Measurements from ENCODE around the gene C1orf56. TPM values are rescaled to one million over a fixed set of nuclear protein-coding genes. Genes with fewer than 3 reads are reported as not detected.

Gene C1orf56
- total and polyA plus RNA-seq, 2 donors (not counting 1 experiment from before 2014, with no cell fraction given): 1.5 to 3.5 TPM

DNA sequence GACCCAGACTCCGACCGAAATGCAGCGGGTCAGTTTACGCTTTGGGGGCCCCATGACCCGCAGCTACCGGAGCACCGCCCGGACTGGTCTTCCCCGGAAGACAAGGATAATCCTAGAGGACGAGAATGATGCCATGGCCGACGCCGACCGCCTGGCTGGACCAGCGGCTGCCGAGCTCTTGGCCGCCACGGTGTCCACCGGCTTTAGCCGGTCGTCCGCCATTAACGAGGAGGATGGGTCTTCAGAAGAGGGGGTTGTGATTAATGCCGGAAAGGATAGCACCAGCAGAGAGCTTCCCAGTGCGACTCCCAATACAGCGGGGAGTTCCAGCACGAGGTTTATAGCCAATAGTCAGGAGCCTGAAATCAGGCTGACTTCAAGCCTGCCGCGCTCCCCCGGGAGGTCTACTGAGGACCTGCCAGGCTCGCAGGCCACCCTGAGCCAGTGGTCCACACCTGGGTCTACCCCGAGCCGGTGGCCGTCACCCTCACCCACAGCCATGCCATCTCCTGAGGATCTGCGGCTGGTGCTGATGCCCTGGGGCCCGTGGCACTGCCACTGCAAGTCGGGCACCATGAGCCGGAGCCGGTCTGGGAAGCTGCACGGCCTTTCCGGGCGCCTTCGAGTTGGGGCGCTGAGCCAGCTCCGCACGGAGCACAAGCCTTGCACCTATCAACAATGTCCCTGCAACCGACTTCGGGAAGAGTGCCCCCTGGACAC is 534 bp downstream of the C1orf56 start:
- Histone ChIP-seq H3K4me2 (ENCODE audit: extremely low read depth, insufficient read depth, low read length) (peak overlapping the region; percentile 98), H4K20me1 (ENCODE audit: control insufficient read depth, extremely low read depth, insufficient read depth, low read length) (no peaks in the 10 kb centered on the region), H2AFZ (ENCODE audit: low read length) (peak overlapping the region; percentile 75), H3K79me2 (ENCODE audit: control insufficient read depth, insufficient read depth, low read length) (peaks cover 4% of the 10 kb centered on the region), H3K36me3 (ENCODE audit: control insufficient read depth, insufficient read depth, low read length) (peaks cover 3% of the 10 kb centered on the region), H3K27ac (ENCODE audit: insufficient read depth, low read length) (peak overlapping the region; percentile 75), H3K9ac (ENCODE audit: insufficient read depth, low read length) (peak overlapping the region; percentile 78), H3K4me1 (ENCODE audit: control insufficient read depth, extremely low read depth, insufficient read depth, low read length) (peaks cover 2% of the 10 kb centered on the region), H3K27me3 (ENCODE audit: control insufficient read depth, insufficient read depth, low read length) (no peaks in the 10 kb centered on the region), H3K9me3 (ENCODE audit: control insufficient read depth, insufficient read depth, low read depth, low read length) (no peaks in the 10 kb centered on the region), H3K4me3 (replicated peaks in 1 of 4; ENCODE audit: control extremely low read depth in 1 of 4, insufficient read depth in 1 of 4, low read depth in 3 of 4, low read length in 4 of 4) (peak overlapping the region; percentile 53 to 81 (median 72))
- no peak for TF ChIP-seq EZH2 (IDR thresholded peaks at IDR 0.05; ENCODE audit: low read length, missing control alignments)
- TF ChIP-seq, protein P1, sequence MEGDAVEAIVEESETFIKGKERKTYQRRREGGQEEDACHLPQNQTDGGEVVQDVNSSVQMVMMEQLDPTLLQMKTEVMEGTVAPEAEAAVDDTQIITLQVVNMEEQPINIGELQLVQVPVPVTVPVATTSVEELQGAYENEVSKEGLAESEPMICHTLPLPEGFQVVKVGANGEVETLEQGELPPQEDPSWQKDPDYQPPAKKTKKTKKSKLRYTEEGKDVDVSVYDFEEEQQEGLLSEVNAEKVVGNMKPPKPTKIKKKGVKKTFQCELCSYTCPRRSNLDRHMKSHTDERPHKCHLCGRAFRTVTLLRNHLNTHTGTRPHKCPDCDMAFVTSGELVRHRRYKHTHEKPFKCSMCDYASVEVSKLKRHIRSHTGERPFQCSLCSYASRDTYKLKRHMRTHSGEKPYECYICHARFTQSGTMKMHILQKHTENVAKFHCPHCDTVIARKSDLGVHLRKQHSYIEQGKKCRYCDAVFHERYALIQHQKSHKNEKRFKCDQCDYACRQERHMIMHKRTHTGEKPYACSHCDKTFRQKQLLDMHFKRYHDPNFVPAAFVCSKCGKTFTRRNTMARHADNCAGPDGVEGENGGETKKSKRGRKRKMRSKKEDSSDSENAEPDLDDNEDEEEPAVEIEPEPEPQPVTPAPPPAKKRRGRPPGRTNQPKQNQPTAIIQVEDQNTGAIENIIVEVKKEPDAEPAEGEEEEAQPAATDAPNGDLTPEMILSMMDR (conservative IDR thresholded peaks at IDR 0.05 in 1 of 2, IDR thresholded peaks at IDR 0.05 in 1 of 2; ENCODE audit: low read depth in 1 of 2, low read length in 2 of 2): peak; percentile 36 to 52
- peak; percentile 67 to 72 for DNase-seq (ENCODE audit: low read depth in 2 of 2)

DNA sequence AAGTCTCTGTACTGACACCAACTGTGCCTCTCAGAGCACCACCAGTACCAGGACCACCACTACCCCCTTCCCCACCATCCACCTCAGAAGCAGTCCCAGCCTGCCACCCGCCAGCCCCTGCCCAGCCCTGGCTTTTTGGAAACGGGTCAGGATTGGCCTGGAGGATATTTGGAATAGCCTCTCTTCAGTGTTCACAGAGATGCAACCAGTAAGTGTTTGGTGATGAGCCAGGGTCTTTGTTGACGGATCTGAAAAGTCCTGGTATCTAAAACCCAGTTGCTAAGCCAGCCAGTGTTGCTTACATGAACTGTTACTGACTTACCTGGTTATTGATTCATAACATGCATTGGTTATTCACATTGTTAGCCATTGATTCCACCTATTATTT is 1.1 kb downstream of the C1orf56 start:
- Histone ChIP-seq H3K4me2 (ENCODE audit: extremely low read depth, insufficient read depth, low read length) (peak overlapping the region; percentile 98), H3K27me3 (ENCODE audit: control insufficient read depth, insufficient read depth, low read length) (no peaks in the 10 kb centered on the region), H3K9me3 (ENCODE audit: control insufficient read depth, insufficient read depth, low read depth, low read length) (no peaks in the 10 kb centered on the region), H3K4me1 (ENCODE audit: control insufficient read depth, extremely low read depth, insufficient read depth, low read length) (peaks cover 2% of the 10 kb centered on the region), H3K27ac (ENCODE audit: insufficient read depth, low read length) (peak overlapping the region; percentile 75), H3K36me3 (ENCODE audit: control insufficient read depth, insufficient read depth, low read length) (peaks cover 3% of the 10 kb centered on the region), H2AFZ (ENCODE audit: low read length) (peak overlapping the region; percentile 75), H4K20me1 (ENCODE audit: control insufficient read depth, extremely low read depth, insufficient read depth, low read length) (no peaks in the 10 kb centered on the region), H3K4me3 (replicated peaks in 1 of 4; ENCODE audit: control extremely low read depth in 1 of 4, insufficient read depth in 1 of 4, low read depth in 3 of 4, low read length in 4 of 4) (peak overlapping the region; percentile 53 to 81 (median 72)), H3K9ac (ENCODE audit: insufficient read depth, low read length) (no peak overlapping the region), H3K79me2 (ENCODE audit: control insufficient read depth, insufficient read depth, low read length) (peaks cover 4% of the 10 kb centered on the region)
- no peak for DNase-seq (ENCODE audit: low read depth in 2 of 2)
- no peak for TF ChIP-seq EZH2 (IDR thresholded peaks at IDR 0.05; ENCODE audit: low read length, missing control alignments)
- TF ChIP-seq, protein P1 (conservative IDR thresholded peaks at IDR 0.05 in 1 of 2, IDR thresholded peaks at IDR 0.05 in 1 of 2; ENCODE audit: low read depth in 1 of 2, low read length in 2 of 2): no peak

DNA sequence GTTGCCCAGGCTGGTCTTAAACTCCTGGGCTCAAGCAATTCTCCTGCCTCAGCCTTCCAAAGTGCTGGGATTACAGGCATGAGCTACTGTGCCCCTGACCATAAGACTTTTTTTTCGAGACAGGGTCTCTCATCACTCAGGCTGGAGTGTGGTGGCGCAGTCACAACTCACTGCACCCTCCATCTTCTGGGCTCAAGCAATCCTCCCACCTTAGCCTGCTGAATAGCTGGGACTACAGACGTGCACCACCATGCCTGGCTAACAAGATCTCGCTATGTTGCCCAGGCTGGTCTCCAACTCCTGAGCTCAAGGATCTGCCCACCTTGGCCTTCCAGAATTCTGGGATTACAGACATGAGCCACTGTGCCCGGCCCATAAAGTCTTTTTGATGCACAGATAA is 1.9 kb downstream of the C1orf56 start:
- H3K4me3 ChIP-seq (replicated peaks in 1 of 4; ENCODE audit: control extremely low read depth in 1 of 4, insufficient read depth in 1 of 4, low read depth in 3 of 4, low read length in 4 of 4): no peak overlapping the region
- no peaks in the 10 kb centered on the region for H4K20me1 ChIP-seq (ENCODE audit: control insufficient read depth, extremely low read depth, insufficient read depth, low read length)
- no peak overlapping the region for H2AFZ ChIP-seq (ENCODE audit: low read length)
- no peaks in the 10 kb centered on the region for H3K9me3 ChIP-seq (ENCODE audit: control insufficient read depth, insufficient read depth, low read depth, low read length)
- TF ChIP-seq, protein P1 (conservative IDR thresholded peaks at IDR 0.05 in 1 of 2, IDR thresholded peaks at IDR 0.05 in 1 of 2; ENCODE audit: low read depth in 1 of 2, low read length in 2 of 2): no peak
- TF ChIP-seq EZH2 (IDR thresholded peaks at IDR 0.05; ENCODE audit: low read length, missing control alignments): no peak
- peaks cover 4% of the 10 kb centered on the region for H3K79me2 ChIP-seq (ENCODE audit: control insufficient read depth, insufficient read depth, low read length)
- peaks cover 6% of the 10 kb centered on the region for H3K36me3 ChIP-seq (ENCODE audit: control insufficient read depth, insufficient read depth, low read length)
- H3K27me3 ChIP-seq (ENCODE audit: control insufficient read depth, insufficient read depth, low read length): no peaks in the 10 kb centered on the region
- DNase-seq (ENCODE audit: low read depth in 2 of 2): no peak
- H3K27ac ChIP-seq (ENCODE audit: insufficient read depth, low read length): no peak overlapping the region
- no peak overlapping the region for H3K9ac ChIP-seq (ENCODE audit: insufficient read depth, low read length)
- peaks cover 2% of the 10 kb centered on the region for H3K4me1 ChIP-seq (ENCODE audit: control insufficient read depth, extremely low read depth, insufficient read depth, low read length)
- no peak overlapping the region for H3K4me2 ChIP-seq (ENCODE audit: extremely low read depth, insufficient read depth, low read length)

Data from fibroblast of lung (primary cell).